Liver (tissue), 9 donors: ENCODE results near the gene LURAP1L. TPM values are rescaled to one million over a fixed set of nuclear protein-coding genes. Genes with fewer than 3 reads are reported as not detected.
A peak's percentile ranks its signal among the peaks of the same experiment; 100 is the strongest.

Experiments
- DNase-seq: peaks from one replicate; pipeline ENCODE4 v3.0.0-alpha.2; 2017; ENCODE audit warnings: low spot score
- H3K27ac ChIP-seq, 2 donors: one replicate each; pipeline ENCODE4 v1.7.0; 2013; ENCODE audit warnings: inconsistent platforms in 2 of 2, low read length in 2 of 2, control low read depth in 1 of 2, low read depth in 1 of 2, mild to moderate bottlenecking in 1 of 2
- H3K27me3 ChIP-seq, 4 donors: one replicate each; pipeline versions ENCODE4 v1.6.1 to v1.7.0; 2013; ENCODE audit warnings: low read length in 3 of 4, inconsistent platforms in 1 of 4, mild to moderate bottlenecking in 1 of 4, moderate library complexity in 1 of 4; ENCODE audit not compliant: control insufficient read depth in 4 of 4, insufficient read depth in 4 of 4
- H3K36me3 ChIP-seq, 4 donors: one replicate each; pipeline versions ENCODE4 v1.6.1 to v1.7.0; 2013; ENCODE audit warnings: low read length in 3 of 4, mild to moderate bottlenecking in 3 of 4, low read depth in 1 of 4, moderate library complexity in 1 of 4; ENCODE audit not compliant: control insufficient read depth in 4 of 4, insufficient read depth in 3 of 4
- H3K4me1 ChIP-seq, 4 donors: one replicate each; pipeline versions ENCODE4 v1.6.1 to v1.7.0; 2013; ENCODE audit warnings: low read length in 3 of 4, mild to moderate bottlenecking in 3 of 4, moderate library complexity in 1 of 4; ENCODE audit not compliant: control insufficient read depth in 4 of 4, insufficient read depth in 4 of 4
- H3K4me3 ChIP-seq, 3 donors: one replicate each; pipeline versions ENCODE4 v1.6.1 to v1.7.0; 2013; ENCODE audit warnings: low read length in 3 of 3, control low read depth in 1 of 3, low read depth in 1 of 3, mild to moderate bottlenecking in 1 of 3
- H3K9ac ChIP-seq, 2 donors: one replicate each; pipeline ENCODE4 v1.7.0; 2013; ENCODE audit warnings: low read length in 2 of 2, mild to moderate bottlenecking in 2 of 2, moderate library complexity in 2 of 2, control low read depth in 1 of 2, low read depth in 1 of 2
- H3K9me3 ChIP-seq, 4 donors: one replicate each; pipeline versions ENCODE4 v1.6.1 to v1.7.0; 2013; ENCODE audit warnings: low read length in 3 of 4; ENCODE audit not compliant: control insufficient read depth in 4 of 4
- EGR1 ChIP-seq, 2 donors: IDR thresholded peaks; 2 replicates each; pipeline ENCODE4 v1.6.1; 2016 to 2018; ENCODE audit warnings: antibody characterized with exemption in 2 of 2, low read depth in 2 of 2
- FOXA1 ChIP-seq: IDR thresholded peaks from 2 replicates; pipeline ENCODE4 v1.6.1; 2016; ENCODE audit warnings: antibody characterized with exemption
- FOXA2 ChIP-seq: IDR thresholded peaks from 2 replicates; pipeline ENCODE4 v1.6.1; 2016; ENCODE audit warnings: antibody characterized with exemption
- GABPA ChIP-seq, 2 donors: IDR thresholded peaks in 1 of 2; conservative IDR thresholded peaks in 1 of 2; 2 replicates each; pipeline ENCODE4 v1.6.1; 2016; ENCODE audit warnings: antibody characterized with exemption in 2 of 2, mild to moderate bottlenecking in 1 of 2, moderate library complexity in 1 of 2
- HNF4A ChIP-seq, 2 donors: conservative IDR thresholded peaks; 2 replicates each; pipeline ENCODE4 v1.6.1; 2016; ENCODE audit warnings: antibody characterized with exemption in 2 of 2, mild to moderate bottlenecking in 2 of 2
- HNF4G ChIP-seq: IDR thresholded peaks from 2 replicates; pipeline ENCODE4 v1.6.1; 2016; ENCODE audit warnings: antibody characterized with exemption
- JUND ChIP-seq, 2 donors: IDR thresholded peaks; 2 replicates each; pipeline ENCODE4 v1.6.1; 2016; ENCODE audit warnings: antibody characterized with exemption in 2 of 2
- NR2F2 ChIP-seq: IDR thresholded peaks from 2 replicates; pipeline ENCODE4 v1.6.1; 2016; ENCODE audit warnings: antibody characterized with exemption
- RAD21 ChIP-seq, 2 donors: IDR thresholded peaks; 2 replicates each; pipeline ENCODE4 v1.6.1; 2016; ENCODE audit warnings: antibody characterized with exemption in 2 of 2, mild to moderate bottlenecking in 2 of 2
- RXRA ChIP-seq, 2 donors: IDR thresholded peaks; 2 replicates each; pipeline ENCODE4 v1.6.1; 2017 to 2018; ENCODE audit warnings: antibody characterized with exemption in 2 of 2, mild to moderate bottlenecking in 1 of 2
- SP1 ChIP-seq: IDR thresholded peaks from 2 replicates; pipeline ENCODE4 v1.6.1; 2018; ENCODE audit warnings: antibody characterized with exemption, mild to moderate bottlenecking
- TAF1 ChIP-seq: conservative IDR thresholded peaks from 2 replicates; pipeline ENCODE4 v1.6.1; 2016; ENCODE audit warnings: antibody characterized with exemption, mild to moderate bottlenecking
- YY1 ChIP-seq: IDR thresholded peaks from 2 replicates; pipeline ENCODE4 v1.6.1; 2016; ENCODE audit warnings: antibody characterized with exemption, mild to moderate bottlenecking
- WGBS: extraction: QIAGEN DNeasy Blood & Tissue Kit; methylation state at CpG from one replicate; pipeline ENCODE4 v1.1.7; 2013; 5-methylcytosine and 5-hydroxymethylcytosine counted together
- polyA plus RNA-seq, 2 donors: library from polyadenylated mRNA; stranded (reverse) in 1 of 2; unstranded in 1 of 2; fragments of 200-250 nt in 1 of 2; fragments of >200 nt in 1 of 2; fragmentation: Nextera tagmentation in 1 of 2; extraction: Ambion mirVana in 1 of 2; gene quantifications; one replicate each; pipeline versions ENCODE4 v1.2.1 to v1.2.3, GENCODE V29; 2013 to 2015
- total RNA-seq, 2 donors: library from RNA; depleted of rRNA; stranded (reverse); fragments of >200 nt; gene quantifications; one replicate each; pipeline ENCODE4 v1.2.3, GENCODE V29; 2014
- TF ChIP-seq, protein P1 (sequence below): IDR thresholded peaks from 2 replicates; pipeline ENCODE4 v1.6.1; 2016; ENCODE audit warnings: antibody characterized with exemption
- TF ChIP-seq, protein P2 (sequence below): IDR thresholded peaks from 2 replicates; pipeline ENCODE4 v1.6.1; 2016; ENCODE audit warnings: antibody characterized with exemption
- TF ChIP-seq, protein P3 (sequence below): IDR thresholded peaks from 2 replicates; pipeline ENCODE4 v1.6.1; 2016; ENCODE audit warnings: antibody characterized with exemption
- TF ChIP-seq, protein P4 (sequence below): IDR thresholded peaks from 2 replicates; pipeline ENCODE4 v1.6.1; 2016; ENCODE audit warnings: antibody characterized with exemption, mild to moderate bottlenecking
- TF ChIP-seq, protein P5 (sequence below): fragments of 150-350 bp; IDR thresholded peaks from 2 replicates; pipeline ENCODE4 v1.5.1; 2017; ENCODE audit warnings: improper control_type of control experiment, low read depth, low read length; ENCODE audit not compliant: missing input control
- donor health status: healthy.
- donor health status: healthy.
- donor health status: healthy.
- donor health status: healthy.
- donor health status: healthy.

LURAP1L gene
- total and polyA plus RNA-seq, 4 donors = 4.2 to 18.6 (median 8.9) TPM

DNA sequence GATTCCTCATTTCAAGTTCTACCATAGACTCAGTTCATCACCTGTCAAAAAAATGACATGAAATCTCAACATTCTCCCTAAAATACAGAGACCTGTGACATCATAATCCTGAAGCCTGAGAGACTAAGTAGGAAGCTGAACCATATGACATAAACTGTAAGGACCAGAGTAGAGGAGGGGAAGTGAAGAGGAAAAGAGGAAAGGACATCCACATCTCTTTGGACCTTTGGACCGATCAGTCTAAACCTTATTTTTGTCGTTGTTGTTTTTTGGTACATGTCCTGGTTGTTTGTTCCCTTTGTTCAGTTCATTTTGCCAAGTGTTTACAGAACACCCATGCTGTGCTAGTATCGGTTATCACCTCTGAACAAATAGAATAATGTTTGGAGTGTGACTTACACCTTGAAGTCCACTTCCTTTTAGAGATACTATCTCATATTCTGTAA lies 41.9 kb downstream of the LURAP1L start (continued):
- TF ChIP-seq GABPA (IDR thresholded peaks at IDR 0.05 in 1 of 2, conservative IDR thresholded peaks at IDR 0.05 in 1 of 2) = no peak
- peak in 1 of 2 donors; percentile 63 for TF ChIP-seq RXRA (IDR thresholded peaks at IDR 0.05)

DNA sequence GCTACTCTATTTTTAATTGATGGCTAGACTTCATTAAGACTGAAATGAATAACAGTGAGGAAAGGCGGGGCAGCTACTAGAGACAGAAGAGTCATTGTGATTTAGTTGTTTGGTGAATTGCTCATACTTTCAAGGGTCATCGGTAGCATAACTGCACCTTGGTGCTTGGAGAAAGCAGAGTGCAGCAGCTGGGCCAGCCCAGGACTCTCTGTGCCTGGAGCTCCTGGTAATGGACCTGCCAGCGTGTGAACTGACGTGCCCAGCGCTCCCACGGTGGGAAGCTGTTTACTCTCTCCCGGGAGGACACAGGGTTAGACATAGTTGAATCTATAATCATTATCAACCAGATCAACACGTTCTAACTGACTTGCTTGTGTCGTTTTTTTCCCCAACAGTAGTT lies 42.9 kb downstream of the LURAP1L start:
- WGBS = 28% methylated on average over 9 of the region's 9 CpGs
- Histone ChIP-seq H3K9me3 (no peaks in the 10 kb centered on the region), H3K4me1 (peaks cover 6 to 50% (median 23%) of the 10 kb centered on the region in 4 donors), H3K36me3 (no peaks in the 10 kb centered on the region), H3K9ac (peak overlapping the region in 1 of 2 donors; percentile 61), H3K4me3 (no peak overlapping the region), H3K27me3 (no peaks in the 10 kb centered on the region), H3K27ac (peak overlapping the region; percentile 79 to 86)
- TF ChIP-seq, protein P1, sequence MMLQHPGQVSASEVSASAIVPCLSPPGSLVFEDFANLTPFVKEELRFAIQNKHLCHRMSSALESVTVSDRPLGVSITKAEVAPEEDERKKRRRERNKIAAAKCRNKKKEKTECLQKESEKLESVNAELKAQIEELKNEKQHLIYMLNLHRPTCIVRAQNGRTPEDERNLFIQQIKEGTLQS = no peak
- TF ChIP-seq HNF4A (conservative IDR thresholded peaks at IDR 0.05) (peak; percentile 75 to 79), FOXA2 (peak; percentile 87), JUND (IDR thresholded peaks at IDR 0.05) (peak; percentile 25 to 35), HNF4G (no peak), FOXA1 (peak; percentile 75), SP1 (peak; percentile 83), EGR1 (IDR thresholded peaks at IDR 0.05; ENCODE audit: low read depth in 2 of 2) (no peak), GABPA (IDR thresholded peaks at IDR 0.05 in 1 of 2, conservative IDR thresholded peaks at IDR 0.05 in 1 of 2) (no peak), RXRA (IDR thresholded peaks at IDR 0.05) (peak; percentile 83 to 88), RAD21 (IDR thresholded peaks at IDR 0.05) (peak; percentile 25 to 50), TAF1 (peak; percentile 70), NR2F2 (no peak), YY1 (peak; percentile 31)
- TF ChIP-seq, protein P2, sequence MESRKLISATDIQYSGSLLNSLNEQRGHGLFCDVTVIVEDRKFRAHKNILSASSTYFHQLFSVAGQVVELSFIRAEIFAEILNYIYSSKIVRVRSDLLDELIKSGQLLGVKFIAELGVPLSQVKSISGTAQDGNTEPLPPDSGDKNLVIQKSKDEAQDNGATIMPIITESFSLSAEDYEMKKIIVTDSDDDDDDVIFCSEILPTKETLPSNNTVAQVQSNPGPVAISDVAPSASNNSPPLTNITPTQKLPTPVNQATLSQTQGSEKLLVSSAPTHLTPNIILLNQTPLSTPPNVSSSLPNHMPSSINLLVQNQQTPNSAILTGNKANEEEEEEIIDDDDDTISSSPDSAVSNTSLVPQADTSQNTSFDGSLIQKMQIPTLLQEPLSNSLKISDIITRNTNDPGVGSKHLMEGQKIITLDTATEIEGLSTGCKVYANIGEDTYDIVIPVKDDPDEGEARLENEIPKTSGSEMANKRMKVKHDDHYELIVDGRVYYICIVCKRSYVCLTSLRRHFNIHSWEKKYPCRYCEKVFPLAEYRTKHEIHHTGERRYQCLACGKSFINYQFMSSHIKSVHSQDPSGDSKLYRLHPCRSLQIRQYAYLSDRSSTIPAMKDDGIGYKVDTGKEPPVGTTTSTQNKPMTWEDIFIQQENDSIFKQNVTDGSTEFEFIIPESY = no peak
- TF ChIP-seq, protein P3, sequence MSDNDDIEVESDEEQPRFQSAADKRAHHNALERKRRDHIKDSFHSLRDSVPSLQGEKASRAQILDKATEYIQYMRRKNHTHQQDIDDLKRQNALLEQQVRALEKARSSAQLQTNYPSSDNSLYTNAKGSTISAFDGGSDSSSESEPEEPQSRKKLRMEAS = peak; percentile 45
- TF ChIP-seq, protein P4, sequence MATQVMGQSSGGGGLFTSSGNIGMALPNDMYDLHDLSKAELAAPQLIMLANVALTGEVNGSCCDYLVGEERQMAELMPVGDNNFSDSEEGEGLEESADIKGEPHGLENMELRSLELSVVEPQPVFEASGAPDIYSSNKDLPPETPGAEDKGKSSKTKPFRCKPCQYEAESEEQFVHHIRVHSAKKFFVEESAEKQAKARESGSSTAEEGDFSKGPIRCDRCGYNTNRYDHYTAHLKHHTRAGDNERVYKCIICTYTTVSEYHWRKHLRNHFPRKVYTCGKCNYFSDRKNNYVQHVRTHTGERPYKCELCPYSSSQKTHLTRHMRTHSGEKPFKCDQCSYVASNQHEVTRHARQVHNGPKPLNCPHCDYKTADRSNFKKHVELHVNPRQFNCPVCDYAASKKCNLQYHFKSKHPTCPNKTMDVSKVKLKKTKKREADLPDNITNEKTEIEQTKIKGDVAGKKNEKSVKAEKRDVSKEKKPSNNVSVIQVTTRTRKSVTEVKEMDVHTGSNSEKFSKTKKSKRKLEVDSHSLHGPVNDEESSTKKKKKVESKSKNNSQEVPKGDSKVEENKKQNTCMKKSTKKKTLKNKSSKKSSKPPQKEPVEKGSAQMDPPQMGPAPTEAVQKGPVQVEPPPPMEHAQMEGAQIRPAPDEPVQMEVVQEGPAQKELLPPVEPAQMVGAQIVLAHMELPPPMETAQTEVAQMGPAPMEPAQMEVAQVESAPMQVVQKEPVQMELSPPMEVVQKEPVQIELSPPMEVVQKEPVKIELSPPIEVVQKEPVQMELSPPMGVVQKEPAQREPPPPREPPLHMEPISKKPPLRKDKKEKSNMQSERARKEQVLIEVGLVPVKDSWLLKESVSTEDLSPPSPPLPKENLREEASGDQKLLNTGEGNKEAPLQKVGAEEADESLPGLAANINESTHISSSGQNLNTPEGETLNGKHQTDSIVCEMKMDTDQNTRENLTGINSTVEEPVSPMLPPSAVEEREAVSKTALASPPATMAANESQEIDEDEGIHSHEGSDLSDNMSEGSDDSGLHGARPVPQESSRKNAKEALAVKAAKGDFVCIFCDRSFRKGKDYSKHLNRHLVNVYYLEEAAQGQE = peak; percentile 52
- TF ChIP-seq, protein P5, sequence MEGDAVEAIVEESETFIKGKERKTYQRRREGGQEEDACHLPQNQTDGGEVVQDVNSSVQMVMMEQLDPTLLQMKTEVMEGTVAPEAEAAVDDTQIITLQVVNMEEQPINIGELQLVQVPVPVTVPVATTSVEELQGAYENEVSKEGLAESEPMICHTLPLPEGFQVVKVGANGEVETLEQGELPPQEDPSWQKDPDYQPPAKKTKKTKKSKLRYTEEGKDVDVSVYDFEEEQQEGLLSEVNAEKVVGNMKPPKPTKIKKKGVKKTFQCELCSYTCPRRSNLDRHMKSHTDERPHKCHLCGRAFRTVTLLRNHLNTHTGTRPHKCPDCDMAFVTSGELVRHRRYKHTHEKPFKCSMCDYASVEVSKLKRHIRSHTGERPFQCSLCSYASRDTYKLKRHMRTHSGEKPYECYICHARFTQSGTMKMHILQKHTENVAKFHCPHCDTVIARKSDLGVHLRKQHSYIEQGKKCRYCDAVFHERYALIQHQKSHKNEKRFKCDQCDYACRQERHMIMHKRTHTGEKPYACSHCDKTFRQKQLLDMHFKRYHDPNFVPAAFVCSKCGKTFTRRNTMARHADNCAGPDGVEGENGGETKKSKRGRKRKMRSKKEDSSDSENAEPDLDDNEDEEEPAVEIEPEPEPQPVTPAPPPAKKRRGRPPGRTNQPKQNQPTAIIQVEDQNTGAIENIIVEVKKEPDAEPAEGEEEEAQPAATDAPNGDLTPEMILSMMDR = no peak
- DNase-seq = no peak
